DND-41 (cell line): ENCODE results near the gene PFN1.

Source experiments
- EZH2 ChIP-seq: IDR thresholded peaks from 3 replicates; pipeline ENCODE4 v1.6.1; 2012; ENCODE audit warnings: borderline replicate concordance, low read depth, mild to moderate bottlenecking, moderate library complexity, low read length, inconsistent platforms; ENCODE audit not compliant: severe bottlenecking
- TF ChIP-seq, protein P1 (sequence below): IDR thresholded peaks from 2 replicates; pipeline ENCODE4 v1.5.1; 2012; ENCODE audit warnings: borderline replicate concordance, low read length, moderate library complexity, mild to moderate bottlenecking; ENCODE audit not compliant: poor library complexity, severe bottlenecking; ENCODE audit errors: extremely low read depth

DNA sequence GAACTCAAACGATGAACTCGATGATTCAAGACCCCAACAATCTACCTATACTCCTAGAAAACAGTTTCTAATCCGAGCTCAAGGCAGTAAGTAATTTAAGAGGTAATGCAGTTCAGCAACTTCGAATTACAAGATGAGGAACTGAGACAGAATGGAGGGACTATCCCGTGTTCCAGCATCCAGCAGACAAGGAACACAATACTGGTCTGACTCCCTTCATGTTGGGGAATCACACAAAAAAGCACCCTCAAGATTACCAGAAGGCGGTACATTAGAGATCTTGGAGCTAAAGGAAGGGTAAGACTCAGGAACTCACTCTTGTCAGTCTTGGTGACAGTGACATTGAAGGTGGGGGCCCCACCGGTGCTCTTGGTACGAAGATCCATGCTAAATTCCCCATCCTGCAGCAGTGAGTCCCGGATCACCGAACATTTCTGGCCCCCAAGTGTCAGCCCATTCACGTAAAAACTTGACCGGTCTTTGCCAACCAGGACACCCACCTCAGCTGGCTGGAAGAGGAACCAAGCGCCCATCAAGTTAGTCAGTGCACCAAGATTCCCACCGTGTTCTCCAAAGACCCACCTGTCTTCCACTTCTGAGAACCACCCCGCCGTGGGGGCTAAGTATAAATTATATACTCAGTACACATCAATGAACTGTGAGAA is 1.9 kb downstream of the PFN1 start:
- TF ChIP-seq, protein P1, sequence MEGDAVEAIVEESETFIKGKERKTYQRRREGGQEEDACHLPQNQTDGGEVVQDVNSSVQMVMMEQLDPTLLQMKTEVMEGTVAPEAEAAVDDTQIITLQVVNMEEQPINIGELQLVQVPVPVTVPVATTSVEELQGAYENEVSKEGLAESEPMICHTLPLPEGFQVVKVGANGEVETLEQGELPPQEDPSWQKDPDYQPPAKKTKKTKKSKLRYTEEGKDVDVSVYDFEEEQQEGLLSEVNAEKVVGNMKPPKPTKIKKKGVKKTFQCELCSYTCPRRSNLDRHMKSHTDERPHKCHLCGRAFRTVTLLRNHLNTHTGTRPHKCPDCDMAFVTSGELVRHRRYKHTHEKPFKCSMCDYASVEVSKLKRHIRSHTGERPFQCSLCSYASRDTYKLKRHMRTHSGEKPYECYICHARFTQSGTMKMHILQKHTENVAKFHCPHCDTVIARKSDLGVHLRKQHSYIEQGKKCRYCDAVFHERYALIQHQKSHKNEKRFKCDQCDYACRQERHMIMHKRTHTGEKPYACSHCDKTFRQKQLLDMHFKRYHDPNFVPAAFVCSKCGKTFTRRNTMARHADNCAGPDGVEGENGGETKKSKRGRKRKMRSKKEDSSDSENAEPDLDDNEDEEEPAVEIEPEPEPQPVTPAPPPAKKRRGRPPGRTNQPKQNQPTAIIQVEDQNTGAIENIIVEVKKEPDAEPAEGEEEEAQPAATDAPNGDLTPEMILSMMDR, result no peak
- no peak for TF ChIP-seq EZH2
